ENCODE results near the gene TCL1B. TPM values are rescaled to one million over a fixed set of nuclear protein-coding genes. Genes with fewer than 3 reads are reported as not detected.

TCL1B gene
- total RNA-seq, 1 donor from 2014 or later, result not detected

- DNase-seq (ENCODE audit: low spot score), result no peak
These were observed 19.0 kb upstream of the TCL1B start for GRCh38 chr14:95667249-95667693.

GRCh38 chr14:95668235-95668772 lies 17.9 kb upstream of the TCL1B start:
- DNase-seq (ENCODE audit: low spot score), result no peak

- no peak for DNase-seq (ENCODE audit: low spot score)
These were observed 11.6 kb upstream of the TCL1B start for GRCh38 chr14:95674613-95675012.

- DNase-seq (ENCODE audit: low spot score), result no peak
These were observed 10.7 kb upstream of the TCL1B start for GRCh38 chr14:95675486-95675885.

DNA sequence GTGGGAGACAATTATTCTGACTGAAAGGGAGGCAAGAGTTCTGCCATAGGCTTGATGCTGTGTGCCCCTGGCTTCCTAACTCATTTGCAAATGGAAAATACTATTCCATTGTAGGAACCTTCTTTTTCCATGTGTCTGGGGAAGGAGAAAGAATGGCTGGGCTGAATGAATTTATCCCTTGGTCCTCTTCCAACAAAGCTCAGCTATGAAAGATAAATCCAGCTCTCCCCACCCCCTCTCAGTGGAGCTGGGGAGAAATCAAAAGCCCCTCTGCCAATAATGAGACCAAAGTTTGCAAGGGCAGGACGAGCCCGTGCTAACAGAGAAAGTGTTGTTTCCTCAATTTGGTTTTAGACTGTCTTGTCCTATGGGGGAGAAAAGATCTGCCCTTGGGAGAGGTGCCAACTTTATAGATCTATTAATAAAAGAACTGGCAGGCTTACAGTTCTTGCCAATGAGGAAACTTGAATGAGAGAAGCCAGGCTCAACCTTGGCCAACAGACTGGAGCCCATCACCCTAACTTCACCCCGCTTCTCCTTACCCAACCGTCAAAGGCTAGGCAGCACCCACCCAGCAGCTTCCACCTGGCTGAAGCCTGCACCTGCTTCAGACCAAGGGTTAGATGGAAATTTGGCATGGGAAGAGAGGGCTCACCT lies 8.9 kb upstream of the TCL1B start:
- no peak for DNase-seq (ENCODE audit: low spot score)

GRCh38 chr14:95679148-95679815 lies 6.9 kb upstream of the TCL1B start:
- no peak for DNase-seq (ENCODE audit: low spot score)

- DNase-seq (ENCODE audit: low spot score), result no peak
These were observed 6.1 kb upstream of the TCL1B start for GRCh38 chr14:95679998-95680735.

DNA sequence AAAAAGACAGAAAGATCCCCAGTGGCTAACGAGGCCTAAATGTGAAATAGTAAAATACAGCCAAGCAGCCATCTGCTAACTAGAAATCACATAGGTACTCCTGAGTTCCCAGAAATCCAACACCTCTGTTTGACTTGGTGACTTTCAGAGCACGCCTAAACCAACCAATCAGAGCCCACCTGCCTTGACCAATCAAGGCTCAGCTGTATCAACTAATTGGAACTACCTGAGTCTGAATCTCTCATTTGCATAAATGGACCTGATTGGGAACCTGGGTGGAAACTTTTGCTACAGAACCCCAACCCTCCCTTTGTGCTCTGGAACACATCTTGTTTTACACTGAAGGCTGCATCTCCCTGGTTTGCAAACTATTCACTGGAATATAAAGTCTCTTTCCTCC lies 5.1 kb upstream of the TCL1B start:
- no peak for DNase-seq (ENCODE audit: low spot score)

GRCh38 chr14:95683793-95684192 lies 2.4 kb upstream of the TCL1B start:
- no peak for DNase-seq (ENCODE audit: low spot score)

GRCh38 chr14:95686935-95687334 lies 709 bp downstream of the TCL1B start:
- DNase-seq (ENCODE audit: low spot score), result no peak

- no peak for DNase-seq (ENCODE audit: low spot score)
These were observed 3.2 kb downstream of the TCL1B start for GRCh38 chr14:95689441-95689840.

DNA sequence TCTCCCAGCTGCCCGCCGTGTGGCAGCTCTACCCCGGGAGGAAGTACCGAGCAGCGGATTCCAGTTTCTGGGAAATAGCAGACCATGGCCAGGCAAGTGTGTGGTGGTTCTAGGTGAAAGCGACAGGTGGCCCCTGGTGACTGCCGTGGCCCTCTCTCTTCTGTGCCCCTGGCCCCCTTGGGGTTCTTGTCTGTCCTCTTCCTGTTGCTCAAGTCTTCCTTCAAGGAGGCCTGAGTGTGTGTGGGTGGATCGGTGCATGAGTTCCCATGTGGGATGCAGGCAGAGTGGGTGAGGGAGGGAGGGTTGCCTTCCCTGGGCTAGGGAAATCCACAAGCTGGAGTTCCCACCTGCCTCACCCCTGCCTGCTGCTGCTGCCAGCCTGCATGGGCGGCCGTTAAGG lies 4.6 kb downstream of the TCL1B start:
- no peak for DNase-seq (ENCODE audit: low spot score)

GRCh38 chr14:95691591-95691990 lies 5.4 kb downstream of the TCL1B start:
- no peak for DNase-seq (ENCODE audit: low spot score)

GRCh38 chr14:95692109-95692508 lies 5.9 kb downstream of the TCL1B start:
- DNase-seq (ENCODE audit: low spot score), result no peak

DNA sequence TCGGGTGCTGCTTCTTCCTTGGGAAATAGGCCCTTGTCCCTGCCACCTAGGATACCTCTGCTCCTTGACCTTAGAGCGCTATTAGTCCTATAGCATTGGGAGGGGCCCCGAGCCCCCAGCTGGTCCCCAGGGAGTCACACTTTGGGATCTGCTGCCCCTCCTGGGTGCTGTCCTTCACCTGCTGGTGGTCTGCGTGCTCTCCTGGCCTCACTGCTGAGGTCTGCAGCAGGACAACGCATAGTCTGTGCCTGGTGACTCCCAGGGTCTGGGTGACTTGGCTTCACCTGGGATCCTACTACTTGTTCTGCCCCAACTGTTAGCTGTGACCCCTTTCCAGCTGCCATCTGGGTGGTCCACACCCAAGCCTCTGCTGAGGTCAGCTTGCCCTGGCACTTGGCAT lies 8.8 kb downstream of the TCL1B start:
- no peak for DNase-seq (ENCODE audit: low spot score)

- no peak for DNase-seq (ENCODE audit: low spot score)
These were observed 9.7 kb downstream of the TCL1B start for GRCh38 chr14:95695913-95696312.

DNA sequence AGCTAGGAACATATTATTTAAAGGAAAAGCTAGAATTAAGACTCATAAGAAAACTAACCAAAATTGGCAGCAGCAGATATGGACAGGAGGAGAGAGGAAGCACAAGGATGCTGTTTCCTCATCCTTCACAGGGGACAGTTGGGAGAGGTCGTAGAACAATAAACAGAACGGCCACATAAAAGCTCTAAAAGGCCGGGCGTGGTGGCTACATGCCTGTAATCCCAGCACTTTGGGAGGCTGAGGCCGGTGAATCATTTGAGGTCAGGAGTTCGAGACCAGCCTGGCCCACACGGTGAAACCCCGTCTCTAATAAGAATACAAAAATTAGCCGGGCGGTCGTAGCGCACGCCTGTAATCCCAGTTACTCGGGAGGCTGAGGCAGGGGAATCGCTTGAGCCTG lies 10.5 kb downstream of the TCL1B start:
- no peak for DNase-seq (ENCODE audit: low spot score)

- no peak for DNase-seq (ENCODE audit: low spot score)
These were observed 11.5 kb downstream of the TCL1B start for GRCh38 chr14:95697764-95698163.

GRCh38 chr14:95698287-95698686 lies 12.1 kb downstream of the TCL1B start:
- no peak for DNase-seq (ENCODE audit: low spot score)

- DNase-seq (ENCODE audit: low spot score), result no peak
These were observed 13.2 kb downstream of the TCL1B start for GRCh38 chr14:95699412-95699811.

GRCh38 chr14:95700221-95700976 lies 14.2 kb downstream of the TCL1B start:
- DNase-seq (ENCODE audit: low spot score), result no peak

DNA sequence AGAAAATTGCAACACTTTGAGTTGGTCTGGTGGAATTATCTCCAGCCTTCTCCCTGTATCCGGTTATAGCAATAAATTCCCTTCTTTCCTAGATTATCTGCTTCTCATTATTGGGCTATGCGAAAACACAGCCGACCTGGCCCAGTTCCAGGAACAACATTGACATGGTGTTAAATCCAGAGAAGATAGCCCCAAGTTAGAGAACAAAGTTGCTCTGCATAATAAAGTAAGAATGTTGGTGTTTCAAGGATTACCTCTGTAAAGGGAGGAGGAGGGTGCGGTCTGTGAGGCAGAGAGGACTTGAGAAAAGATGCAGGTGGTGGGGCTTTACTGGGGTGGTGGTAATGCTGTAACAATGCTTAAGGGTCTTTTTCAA lies 15.6 kb downstream of the TCL1B start:
- DNase-seq (ENCODE audit: low spot score), result no peak

Measured in ureter (tissue), 1 donor.